ENCODE measurements around the gene BNIP3.

The BNIP3 gene

DNA sequence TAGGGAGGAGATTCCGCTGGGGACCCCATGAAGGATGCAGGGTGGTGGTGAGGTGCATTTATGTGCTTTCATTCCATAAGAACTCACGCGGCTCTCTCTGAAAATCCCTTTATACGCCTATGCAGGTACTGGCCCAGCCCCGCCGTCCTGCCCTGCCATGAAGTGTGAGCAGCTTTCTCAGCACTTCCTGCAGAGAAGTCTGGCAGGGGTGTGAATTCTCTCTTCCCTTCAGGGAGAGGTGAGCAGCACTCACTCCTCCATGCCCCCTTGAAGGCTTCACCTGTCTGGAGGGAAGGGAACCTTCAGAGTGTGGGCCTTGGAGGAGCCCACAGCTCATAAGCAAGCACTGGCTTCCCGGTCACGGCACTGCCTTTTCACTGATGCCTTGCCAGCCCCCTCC is 47.0 kb downstream of the BNIP3 start:
- Histone ChIP-seq H3K27me3 (ENCODE audit: insufficient read depth, low read length) (no peaks in the 10 kb centered on the region), H3K9me3 (ENCODE audit: insufficient read depth, low read depth, low read length) (no peaks in the 10 kb centered on the region), H3K9ac (ENCODE audit: low read depth, low read length) (no peak overlapping the region), H3K4me1 (ENCODE audit: insufficient read depth, low read length) (peaks cover 16% of the 10 kb centered on the region; the same call in 1 of the 2 replicates), H3K36me3 (ENCODE audit: insufficient read depth, low read depth, low read length) (peaks cover 44% of the 10 kb centered on the region), H3K27ac (ENCODE audit: low read length) (no peak overlapping the region), H3K4me3 (ENCODE audit: low read length) (no peak overlapping the region)

DNA sequence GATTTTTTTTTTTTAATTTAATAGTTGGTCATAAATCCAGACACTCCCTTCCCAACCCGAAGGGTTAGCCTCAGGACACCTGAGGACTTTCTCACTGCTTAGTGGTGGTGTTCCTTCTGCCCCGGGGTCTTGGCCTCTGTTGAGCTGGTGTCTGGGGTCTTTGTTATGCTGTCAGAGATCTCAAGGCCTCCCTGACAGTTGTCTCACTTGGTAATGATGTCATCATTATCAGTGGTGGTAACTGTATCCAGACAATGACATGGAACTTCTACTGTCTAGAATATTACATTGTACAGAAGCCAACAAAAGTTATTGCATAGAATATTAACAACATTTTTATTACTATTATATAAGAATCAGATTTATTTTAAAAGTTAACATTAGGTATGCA is 48.0 kb downstream of the BNIP3 start:
- Histone ChIP-seq H3K4me3 (ENCODE audit: low read length) (no peak overlapping the region), H3K36me3 (ENCODE audit: insufficient read depth, low read depth, low read length) (peaks cover 41% of the 10 kb centered on the region), H3K27me3 (ENCODE audit: insufficient read depth, low read length) (no peaks in the 10 kb centered on the region), H3K9ac (ENCODE audit: low read depth, low read length) (no peak overlapping the region), H3K4me1 (ENCODE audit: insufficient read depth, low read length) (peaks cover 26% of the 10 kb centered on the region; the same call in 1 of the 2 replicates), H3K9me3 (ENCODE audit: insufficient read depth, low read depth, low read length) (no peaks in the 10 kb centered on the region), H3K27ac (ENCODE audit: low read length) (no peak overlapping the region)

DNA sequence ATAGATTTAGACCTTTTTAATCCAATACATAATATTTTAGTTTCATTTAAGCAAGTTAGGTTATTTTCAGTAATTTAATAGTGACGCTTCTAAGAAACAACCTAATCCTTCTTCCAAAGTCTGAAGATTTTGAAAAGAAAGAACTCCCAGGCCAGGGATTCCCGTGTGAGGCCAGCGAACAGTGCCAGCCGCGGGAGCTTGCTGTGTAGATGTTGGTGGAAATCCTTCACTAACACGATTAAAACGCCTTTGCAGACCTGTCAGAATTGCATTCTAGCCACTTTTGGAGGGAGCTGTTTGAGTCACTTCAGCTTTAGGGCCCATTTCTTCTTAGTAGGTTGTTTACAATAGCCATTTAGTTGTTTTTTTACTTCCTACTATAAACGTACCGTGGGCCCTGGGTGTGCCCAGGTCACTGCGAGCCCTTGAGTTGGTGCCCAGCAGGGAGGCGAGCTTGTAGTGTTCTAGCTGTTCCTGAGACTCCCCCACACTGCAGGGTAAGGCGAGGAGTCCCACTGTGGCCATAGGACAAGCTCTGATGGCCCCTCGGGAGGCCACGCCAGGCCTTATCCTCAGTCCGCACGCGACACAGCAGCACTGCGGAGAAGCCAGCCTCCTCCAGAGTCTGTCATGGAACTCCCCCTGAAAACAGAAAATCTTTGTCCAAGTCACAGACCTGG is 48.6 kb downstream of the BNIP3 start:
- H3K36me3 ChIP-seq (ENCODE audit: insufficient read depth, low read depth, low read length), result peaks cover 36% of the 10 kb centered on the region
- no peak overlapping the region for H3K9ac ChIP-seq (ENCODE audit: low read depth, low read length)
- peaks cover 31% of the 10 kb centered on the region; the same call in 1 of the 2 replicates for H3K4me1 ChIP-seq (ENCODE audit: insufficient read depth, low read length)
- H3K27ac ChIP-seq (ENCODE audit: low read length), result no peak overlapping the region
- H3K27me3 ChIP-seq (ENCODE audit: insufficient read depth, low read length), result no peaks in the 10 kb centered on the region
- no peaks in the 10 kb centered on the region for H3K9me3 ChIP-seq (ENCODE audit: insufficient read depth, low read depth, low read length)
- no peak overlapping the region for H3K4me3 ChIP-seq (ENCODE audit: low read length)

DNA sequence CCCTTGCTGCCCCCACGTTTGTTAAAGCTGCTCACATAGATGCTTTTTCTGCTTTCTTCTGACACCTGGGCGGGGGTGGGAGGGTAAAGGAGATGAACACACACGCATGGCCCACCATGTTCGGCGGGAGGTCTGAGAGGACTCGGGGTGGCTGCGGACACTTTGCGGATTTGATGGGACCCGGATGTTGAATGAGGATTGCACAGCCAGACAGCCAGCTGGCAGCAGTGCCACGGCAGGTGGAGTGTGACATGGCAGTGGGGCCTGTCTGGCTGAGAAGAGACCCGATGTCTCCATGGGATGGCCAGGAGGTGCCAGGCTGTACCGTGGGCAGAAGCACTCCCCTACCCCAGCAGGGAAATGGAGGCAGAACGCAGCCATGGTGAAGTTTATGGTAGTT is 49.7 kb downstream of the BNIP3 start:
- peaks cover 32% of the 10 kb centered on the region; the same call in 1 of the 2 replicates for H3K4me1 ChIP-seq (ENCODE audit: insufficient read depth, low read length)
- H3K9ac ChIP-seq (ENCODE audit: low read depth, low read length), result no peak overlapping the region
- no peaks in the 10 kb centered on the region for H3K9me3 ChIP-seq (ENCODE audit: insufficient read depth, low read depth, low read length)
- no peak overlapping the region for H3K27ac ChIP-seq (ENCODE audit: low read length)
- no peaks in the 10 kb centered on the region for H3K27me3 ChIP-seq (ENCODE audit: insufficient read depth, low read length)
- peaks cover 24% of the 10 kb centered on the region for H3K36me3 ChIP-seq (ENCODE audit: insufficient read depth, low read depth, low read length)
- H3K4me3 ChIP-seq (ENCODE audit: low read length), result no peak overlapping the region

DNA sequence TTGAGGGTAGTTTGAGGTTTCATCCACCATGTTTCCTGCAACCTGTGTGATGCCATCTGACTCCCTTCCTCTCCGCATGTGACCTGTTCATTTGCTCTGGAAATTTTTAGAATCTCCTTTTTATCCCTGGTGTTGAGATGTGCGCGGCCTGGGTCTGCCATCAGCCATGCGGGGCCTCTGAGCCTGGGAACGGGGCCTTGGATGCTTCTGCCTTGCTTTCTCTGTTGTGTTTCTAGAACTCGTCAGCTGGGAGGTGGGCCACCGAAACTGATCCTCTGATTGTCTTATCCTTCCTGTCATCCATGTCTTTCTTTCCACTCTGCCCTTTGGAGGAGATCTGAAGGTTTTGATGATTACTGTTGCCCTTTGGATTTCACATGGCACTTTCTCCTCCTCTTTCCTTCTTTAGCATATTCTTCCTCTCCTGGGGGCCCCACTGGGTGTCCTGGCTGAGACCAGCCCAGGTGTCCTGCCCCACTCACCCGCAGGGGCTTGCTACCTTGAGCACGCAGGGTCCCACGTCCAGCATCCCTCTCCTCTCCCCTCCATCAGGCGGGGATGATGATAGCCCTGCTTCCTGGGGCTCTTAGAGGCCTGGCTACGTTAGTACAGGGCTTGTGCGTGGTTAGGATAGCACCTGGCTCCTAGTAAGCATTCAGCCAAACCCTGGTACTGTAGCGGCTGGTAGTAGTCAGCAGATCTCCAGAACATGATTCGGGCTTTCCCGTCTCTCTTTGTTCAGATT is 51.0 kb downstream of the BNIP3 start:
- no peak overlapping the region for H3K9ac ChIP-seq (ENCODE audit: low read depth, low read length)
- H3K27ac ChIP-seq (ENCODE audit: low read length), result no peak overlapping the region
- H3K9me3 ChIP-seq (ENCODE audit: insufficient read depth, low read depth, low read length), result no peaks in the 10 kb centered on the region
- peaks cover 17% of the 10 kb centered on the region for H3K36me3 ChIP-seq (ENCODE audit: insufficient read depth, low read depth, low read length)
- H3K4me1 ChIP-seq (ENCODE audit: insufficient read depth, low read length), result peaks cover 32% of the 10 kb centered on the region; the same call in 1 of the 2 replicates
- no peaks in the 10 kb centered on the region for H3K27me3 ChIP-seq (ENCODE audit: insufficient read depth, low read length)
- no peak overlapping the region for H3K4me3 ChIP-seq (ENCODE audit: low read length)

DNA sequence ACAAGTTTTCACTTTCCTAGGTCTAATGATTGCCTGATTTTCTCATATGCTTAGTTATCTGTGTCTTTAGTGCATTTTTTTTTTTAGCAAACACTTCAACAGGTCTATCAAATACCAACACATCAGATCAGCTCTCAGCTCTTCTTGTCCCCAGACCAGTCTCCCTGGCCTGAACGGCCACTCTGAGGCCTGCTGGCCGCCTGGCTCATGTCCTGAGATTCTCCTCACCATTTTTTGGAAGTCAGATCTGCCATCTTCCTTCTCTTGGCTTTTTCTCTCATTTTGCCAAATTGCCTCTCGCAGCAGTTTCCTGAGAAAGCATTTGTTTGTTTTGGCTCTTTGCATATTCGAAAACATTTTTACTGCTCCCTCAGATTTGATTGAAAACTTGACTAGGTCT is 51.6 kb downstream of the BNIP3 start:
- H3K4me1 ChIP-seq (ENCODE audit: insufficient read depth, low read length), result peaks cover 32% of the 10 kb centered on the region; the same call in 1 of the 2 replicates
- peaks cover 11% of the 10 kb centered on the region for H3K36me3 ChIP-seq (ENCODE audit: insufficient read depth, low read depth, low read length)
- H3K9me3 ChIP-seq (ENCODE audit: insufficient read depth, low read depth, low read length), result peaks cover 1% of the 10 kb centered on the region; the same call in 1 of the 2 replicates
- H3K27me3 ChIP-seq (ENCODE audit: insufficient read depth, low read length), result no peaks in the 10 kb centered on the region
- no peak overlapping the region for H3K9ac ChIP-seq (ENCODE audit: low read depth, low read length)
- no peak overlapping the region for H3K4me3 ChIP-seq (ENCODE audit: low read length)
- H3K27ac ChIP-seq (ENCODE audit: low read length), result no peak overlapping the region

DNA sequence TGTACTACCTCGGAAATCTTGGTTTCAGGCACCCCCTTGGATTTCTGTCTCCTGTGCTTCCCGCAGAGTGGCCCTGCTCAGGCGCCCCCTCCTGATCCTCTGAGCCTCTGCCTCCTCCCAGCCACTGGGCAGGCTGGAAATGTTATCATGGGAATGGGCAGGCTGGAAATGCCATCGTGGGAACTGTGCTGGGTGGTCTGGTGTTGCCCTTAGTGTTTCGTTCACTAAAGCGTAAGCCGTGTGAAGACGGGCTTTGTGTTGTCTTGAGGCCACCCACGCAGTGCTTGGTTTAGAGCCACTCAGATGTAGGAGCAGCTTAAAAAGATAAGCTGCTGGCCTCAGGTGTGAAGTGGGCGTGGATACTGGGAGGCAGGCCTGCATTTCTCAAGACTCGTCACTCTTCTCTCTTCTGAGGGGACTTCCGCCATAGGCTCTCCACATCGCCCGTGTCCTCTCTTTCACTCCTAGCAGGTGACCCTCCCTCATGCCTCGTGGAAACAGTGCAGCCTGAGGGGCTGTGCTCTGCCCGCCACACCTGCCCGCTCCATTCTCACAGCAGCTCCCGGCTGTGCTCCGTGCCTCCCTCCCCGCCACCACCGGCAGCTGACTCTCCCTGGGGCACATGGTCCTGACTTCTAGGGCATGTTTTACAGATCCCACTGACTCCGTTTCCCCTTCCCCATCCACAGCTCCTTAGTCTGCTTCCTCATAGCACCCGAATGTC is 52.4 kb downstream of the BNIP3 start:
- Histone ChIP-seq H3K4me1 (ENCODE audit: insufficient read depth, low read length) (peaks cover 32% of the 10 kb centered on the region; the same call in 1 of the 2 replicates), H3K4me3 (ENCODE audit: low read length) (no peak overlapping the region), H3K9me3 (ENCODE audit: insufficient read depth, low read depth, low read length) (peaks cover 4% of the 10 kb centered on the region; the same call in 1 of the 2 replicates), H3K36me3 (ENCODE audit: insufficient read depth, low read depth, low read length) (peaks cover 3% of the 10 kb centered on the region; the same call in 1 of the 2 replicates), H3K27ac (ENCODE audit: low read length) (no peak overlapping the region), H3K9ac (ENCODE audit: low read depth, low read length) (no peak overlapping the region), H3K27me3 (ENCODE audit: insufficient read depth, low read length) (no peaks in the 10 kb centered on the region)

DNA sequence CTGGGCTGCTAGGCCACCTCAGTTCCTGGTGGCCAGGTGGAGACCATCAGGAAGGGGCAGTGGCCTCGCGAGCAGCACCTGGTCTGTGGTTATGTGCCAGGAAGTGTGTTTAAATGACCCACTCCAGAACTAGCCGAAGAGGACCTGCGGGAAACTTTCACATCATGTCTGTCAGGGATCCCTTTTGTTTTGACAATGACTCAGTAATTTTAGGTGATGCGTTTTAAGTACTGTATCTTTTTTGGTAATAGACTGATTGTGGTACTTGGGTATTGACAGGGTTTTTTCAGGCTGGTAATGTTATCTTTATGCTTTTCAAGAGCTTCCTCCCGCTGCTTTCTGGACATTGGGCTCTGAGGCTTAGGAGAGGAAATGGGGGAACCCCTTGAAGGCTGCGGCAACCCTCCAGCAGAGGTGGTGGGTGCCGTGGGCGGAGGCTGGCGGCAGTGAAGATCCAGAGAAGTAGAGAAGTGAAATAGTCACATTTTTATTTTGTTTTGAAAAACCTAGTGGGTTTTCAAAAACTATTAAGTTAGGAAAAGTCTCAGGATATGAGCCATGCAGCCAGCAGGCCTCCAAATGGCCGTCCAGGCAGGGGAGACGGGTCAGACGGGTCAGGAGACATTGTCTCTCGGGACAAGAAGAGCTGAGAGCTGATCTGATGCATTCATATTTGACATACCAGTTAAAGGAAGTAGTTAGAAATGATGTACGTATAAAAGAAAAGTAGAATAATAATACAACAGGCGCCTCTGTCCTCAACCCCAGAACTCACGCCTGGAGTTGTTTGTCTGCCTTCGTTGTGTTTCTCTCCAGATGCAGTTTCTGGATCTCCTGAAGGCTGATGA is 53.3 kb downstream of the BNIP3 start:
- Histone ChIP-seq H3K9me3 (ENCODE audit: insufficient read depth, low read depth, low read length) (peaks cover 4% of the 10 kb centered on the region; the same call in 1 of the 2 replicates), H3K4me3 (ENCODE audit: low read length) (no peak overlapping the region), H3K27ac (ENCODE audit: low read length) (no peak overlapping the region), H3K9ac (ENCODE audit: low read depth, low read length) (no peak overlapping the region), H3K4me1 (ENCODE audit: insufficient read depth, low read length) (peaks cover 32% of the 10 kb centered on the region; the same call in 1 of the 2 replicates), H3K36me3 (ENCODE audit: insufficient read depth, low read depth, low read length) (no peaks in the 10 kb centered on the region), H3K27me3 (ENCODE audit: insufficient read depth, low read length) (no peaks in the 10 kb centered on the region)

DNA sequence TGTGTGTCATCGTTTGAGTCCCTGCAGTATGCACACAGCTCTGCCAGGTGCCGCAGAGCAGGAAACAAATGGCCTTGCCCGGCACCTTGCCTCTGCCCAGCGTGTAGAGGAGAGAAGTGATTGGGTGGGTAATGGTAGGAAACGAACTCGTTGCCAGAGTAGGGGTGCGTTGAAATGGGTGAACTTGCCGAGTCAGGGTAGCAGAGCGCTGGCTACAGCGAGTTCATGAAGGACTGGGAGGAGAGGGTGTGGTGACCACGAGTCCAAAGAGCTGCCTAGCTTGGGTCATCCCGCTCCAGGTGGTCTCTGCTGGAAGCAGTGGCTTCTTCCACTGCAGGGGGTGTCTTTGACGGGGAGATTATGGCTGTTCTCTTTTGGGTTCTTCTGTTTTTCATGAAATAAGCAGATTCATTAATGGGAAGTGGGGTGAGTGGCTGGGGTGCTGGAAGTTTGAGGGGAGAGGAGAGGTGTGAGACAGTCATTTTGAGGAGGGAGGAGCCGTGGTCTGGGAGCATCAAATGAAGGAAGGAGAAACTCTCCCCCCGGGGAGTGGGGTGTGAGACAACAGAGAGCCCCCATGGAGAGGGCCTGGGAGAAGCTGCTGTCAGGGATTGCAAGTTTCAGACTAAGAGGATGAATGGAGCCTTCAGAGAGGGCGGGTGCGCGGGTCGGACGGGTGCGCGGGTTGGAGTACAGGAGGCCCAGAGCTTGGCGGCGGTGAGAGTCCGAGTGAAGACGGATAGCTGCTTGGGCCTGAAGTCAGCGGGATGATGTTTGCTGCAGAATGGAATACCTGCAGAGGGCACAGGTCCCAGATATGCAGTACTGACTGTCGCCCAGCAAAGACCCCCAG is 54.8 kb downstream of the BNIP3 start:
- Histone ChIP-seq H3K27me3 (ENCODE audit: insufficient read depth, low read length) (no peaks in the 10 kb centered on the region), H3K36me3 (ENCODE audit: insufficient read depth, low read depth, low read length) (no peaks in the 10 kb centered on the region), H3K27ac (ENCODE audit: low read length) (no peak overlapping the region), H3K9ac (ENCODE audit: low read depth, low read length) (no peak overlapping the region), H3K4me1 (ENCODE audit: insufficient read depth, low read length) (peaks cover 34% of the 10 kb centered on the region), H3K4me3 (ENCODE audit: low read length) (no peak overlapping the region), H3K9me3 (ENCODE audit: insufficient read depth, low read depth, low read length) (peaks cover 4% of the 10 kb centered on the region; the same call in 1 of the 2 replicates)

DNA sequence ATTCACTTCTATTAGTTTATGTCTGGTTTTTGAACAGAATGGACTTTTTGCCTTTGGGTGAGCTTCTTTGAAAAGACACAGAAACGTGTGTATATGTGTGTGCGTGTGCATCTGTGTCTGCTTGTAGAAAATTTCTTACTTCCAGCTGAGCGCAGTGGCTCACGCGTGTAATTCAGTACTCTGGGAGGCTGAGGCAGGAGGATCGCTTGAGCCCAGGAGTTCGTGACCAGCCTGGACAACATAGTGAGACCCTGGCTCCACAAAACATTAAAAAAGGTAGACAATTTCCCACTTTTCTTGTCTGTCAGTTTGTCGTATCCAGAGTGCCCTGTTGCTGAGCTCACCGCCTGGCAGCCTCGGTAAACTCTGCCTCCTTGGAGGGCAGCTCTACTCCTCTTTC is 55.5 kb downstream of the BNIP3 start:
- H3K36me3 ChIP-seq (ENCODE audit: insufficient read depth, low read depth, low read length), result no peaks in the 10 kb centered on the region
- H3K9ac ChIP-seq (ENCODE audit: low read depth, low read length), result no peak overlapping the region
- peaks cover 41% of the 10 kb centered on the region for H3K4me1 ChIP-seq (ENCODE audit: insufficient read depth, low read length)
- H3K9me3 ChIP-seq (ENCODE audit: insufficient read depth, low read depth, low read length), result peaks cover 4% of the 10 kb centered on the region; the same call in 1 of the 2 replicates
- H3K27me3 ChIP-seq (ENCODE audit: insufficient read depth, low read length), result no peaks in the 10 kb centered on the region
- H3K4me3 ChIP-seq (ENCODE audit: low read length), result no peak overlapping the region
- no peak overlapping the region for H3K27ac ChIP-seq (ENCODE audit: low read length)

Data from iPS-20b (cell line).